GM12872 (cell line): ENCODE measurements around the gene ADCY7.

Experiments
- TF ChIP-seq, protein P1 (sequence below): IDR thresholded peaks from 3 replicates; pipeline ENCODE4 v1.5.1; 2011; ENCODE audit warnings: low read depth, mild to moderate bottlenecking, low read length, moderate library complexity; ENCODE audit not compliant: insufficient read depth

Gene ADCY7

DNA sequence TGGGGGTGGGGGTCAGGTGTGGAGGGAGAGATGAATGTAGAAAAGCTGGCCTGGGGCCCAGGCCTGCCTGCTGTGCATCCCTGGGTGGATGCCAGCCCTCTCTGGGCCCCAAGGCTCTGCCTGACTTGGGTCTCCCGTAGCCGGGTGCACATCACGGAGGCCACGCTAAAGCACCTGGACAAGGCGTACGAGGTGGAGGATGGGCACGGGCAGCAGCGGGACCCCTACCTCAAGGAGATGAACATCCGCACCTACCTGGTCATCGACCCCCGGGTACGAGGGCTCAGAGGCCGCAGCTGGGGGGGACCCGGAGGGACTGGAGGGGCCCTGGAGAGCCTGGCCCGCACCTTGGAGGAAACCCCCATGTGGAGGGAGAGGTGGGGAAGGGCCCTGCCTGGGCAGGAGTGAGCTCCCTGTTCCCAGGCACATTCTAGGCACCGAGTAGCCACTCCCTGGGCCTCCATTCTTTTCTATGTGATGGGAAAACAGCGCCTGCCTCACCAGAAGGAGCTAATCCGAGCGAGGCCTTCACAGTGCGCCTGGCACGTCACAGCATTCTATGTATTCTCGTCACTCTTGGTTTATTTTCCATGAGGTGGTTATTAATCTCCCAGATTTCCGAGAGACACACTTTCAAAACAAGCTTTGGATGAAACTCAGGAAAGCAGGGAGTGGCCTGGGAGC lies 34.7 kb downstream of the ADCY7 start:
- TF ChIP-seq, protein P1, sequence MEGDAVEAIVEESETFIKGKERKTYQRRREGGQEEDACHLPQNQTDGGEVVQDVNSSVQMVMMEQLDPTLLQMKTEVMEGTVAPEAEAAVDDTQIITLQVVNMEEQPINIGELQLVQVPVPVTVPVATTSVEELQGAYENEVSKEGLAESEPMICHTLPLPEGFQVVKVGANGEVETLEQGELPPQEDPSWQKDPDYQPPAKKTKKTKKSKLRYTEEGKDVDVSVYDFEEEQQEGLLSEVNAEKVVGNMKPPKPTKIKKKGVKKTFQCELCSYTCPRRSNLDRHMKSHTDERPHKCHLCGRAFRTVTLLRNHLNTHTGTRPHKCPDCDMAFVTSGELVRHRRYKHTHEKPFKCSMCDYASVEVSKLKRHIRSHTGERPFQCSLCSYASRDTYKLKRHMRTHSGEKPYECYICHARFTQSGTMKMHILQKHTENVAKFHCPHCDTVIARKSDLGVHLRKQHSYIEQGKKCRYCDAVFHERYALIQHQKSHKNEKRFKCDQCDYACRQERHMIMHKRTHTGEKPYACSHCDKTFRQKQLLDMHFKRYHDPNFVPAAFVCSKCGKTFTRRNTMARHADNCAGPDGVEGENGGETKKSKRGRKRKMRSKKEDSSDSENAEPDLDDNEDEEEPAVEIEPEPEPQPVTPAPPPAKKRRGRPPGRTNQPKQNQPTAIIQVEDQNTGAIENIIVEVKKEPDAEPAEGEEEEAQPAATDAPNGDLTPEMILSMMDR, result no peak

DNA sequence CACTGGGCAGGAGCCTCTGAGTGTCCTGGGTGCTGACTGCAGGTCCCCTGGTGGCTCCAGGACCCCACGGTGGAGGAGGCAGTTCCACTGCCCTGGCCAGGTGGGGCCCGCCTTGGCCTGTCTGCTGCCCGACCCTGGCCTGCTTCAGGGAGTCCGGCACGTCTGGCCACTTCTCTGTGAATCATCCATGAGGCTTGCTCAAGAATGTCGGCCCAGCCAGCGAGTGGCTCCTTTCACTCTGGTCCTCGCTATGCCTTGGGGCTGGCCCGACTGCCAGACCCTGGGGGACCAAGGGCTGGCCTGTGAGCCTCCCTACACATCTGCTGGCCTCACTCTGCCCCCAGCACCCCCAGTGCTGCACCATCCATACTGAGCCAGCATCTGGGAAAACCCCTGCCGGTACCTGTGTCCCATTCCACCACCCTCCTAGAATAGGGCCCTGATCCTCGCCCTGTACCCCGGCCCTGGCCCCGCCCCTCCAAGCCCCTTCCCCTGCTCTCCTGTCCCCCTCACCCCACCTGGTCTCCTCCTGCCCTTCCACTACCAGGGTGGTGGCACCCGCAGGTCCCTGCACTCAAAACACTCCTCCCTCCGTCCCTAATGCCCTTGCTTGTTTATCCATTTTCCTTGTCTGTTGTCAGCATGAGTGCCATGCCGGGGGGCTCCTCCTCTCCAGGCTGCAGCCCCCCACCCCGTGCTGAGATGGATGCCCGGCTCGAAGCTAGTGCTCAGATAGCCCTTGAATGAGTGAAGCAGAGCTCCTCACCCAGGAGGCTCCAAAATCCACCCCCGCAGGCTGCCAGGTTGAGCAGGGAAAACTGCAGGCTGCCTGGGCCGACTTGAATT lies 35.5 kb downstream of the ADCY7 start:
- TF ChIP-seq, protein P1, result no peak

DNA sequence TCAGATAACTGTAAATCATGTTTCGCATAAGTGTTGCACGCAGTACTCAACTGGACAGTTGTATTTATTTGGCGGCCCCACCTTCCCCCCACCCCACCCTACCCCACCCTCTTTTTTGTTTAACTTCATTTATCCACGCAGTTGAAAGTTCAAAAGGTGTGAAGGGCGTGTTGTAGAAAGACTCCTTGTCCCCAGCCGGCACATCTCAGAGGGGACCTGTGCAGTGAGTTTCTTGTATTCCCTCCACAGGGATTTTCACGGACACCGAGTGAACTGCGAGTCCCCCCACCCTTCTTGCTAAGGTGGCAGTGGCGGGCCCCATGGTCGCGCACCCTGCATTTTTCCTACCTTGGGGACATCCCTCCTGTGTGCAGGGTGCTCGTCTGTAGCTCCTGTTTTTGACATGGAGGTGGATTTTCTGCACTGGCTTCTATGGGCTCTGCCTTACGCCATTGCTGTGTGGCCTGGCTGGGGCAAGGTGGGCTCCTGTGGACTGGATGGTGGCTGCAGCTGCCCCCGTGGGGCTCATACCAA lies 36.2 kb downstream of the ADCY7 start:
- TF ChIP-seq, protein P1, result no peak

DNA sequence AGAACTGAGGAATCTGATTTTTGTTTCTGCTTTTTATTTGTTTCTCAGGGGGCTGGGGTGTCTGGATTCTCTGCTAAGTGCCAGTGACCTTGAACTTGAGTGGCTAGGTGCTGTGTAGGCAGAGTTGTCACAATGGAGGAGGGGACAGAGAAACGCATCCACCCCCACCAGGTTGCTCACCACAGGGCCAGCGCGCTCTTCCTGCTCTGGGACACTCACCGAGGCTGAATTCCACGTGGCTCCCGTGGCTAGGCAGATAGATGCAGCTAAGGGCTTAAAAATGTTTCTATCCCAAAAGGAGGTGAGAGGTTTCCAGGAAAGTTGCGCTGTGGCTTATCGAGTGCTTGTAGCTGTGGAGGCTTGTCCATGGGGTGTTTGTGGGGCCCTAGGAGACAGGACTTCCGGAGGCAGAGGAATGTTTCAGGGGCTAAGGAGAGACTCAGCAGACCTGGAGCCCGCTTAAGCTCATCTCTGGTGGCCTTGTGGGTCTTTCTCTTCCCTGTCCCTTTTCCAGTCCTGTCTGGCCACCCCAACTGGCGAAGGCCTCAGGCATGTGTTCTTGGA lies 36.8 kb downstream of the ADCY7 start:
- TF ChIP-seq, protein P1, result no peak

DNA sequence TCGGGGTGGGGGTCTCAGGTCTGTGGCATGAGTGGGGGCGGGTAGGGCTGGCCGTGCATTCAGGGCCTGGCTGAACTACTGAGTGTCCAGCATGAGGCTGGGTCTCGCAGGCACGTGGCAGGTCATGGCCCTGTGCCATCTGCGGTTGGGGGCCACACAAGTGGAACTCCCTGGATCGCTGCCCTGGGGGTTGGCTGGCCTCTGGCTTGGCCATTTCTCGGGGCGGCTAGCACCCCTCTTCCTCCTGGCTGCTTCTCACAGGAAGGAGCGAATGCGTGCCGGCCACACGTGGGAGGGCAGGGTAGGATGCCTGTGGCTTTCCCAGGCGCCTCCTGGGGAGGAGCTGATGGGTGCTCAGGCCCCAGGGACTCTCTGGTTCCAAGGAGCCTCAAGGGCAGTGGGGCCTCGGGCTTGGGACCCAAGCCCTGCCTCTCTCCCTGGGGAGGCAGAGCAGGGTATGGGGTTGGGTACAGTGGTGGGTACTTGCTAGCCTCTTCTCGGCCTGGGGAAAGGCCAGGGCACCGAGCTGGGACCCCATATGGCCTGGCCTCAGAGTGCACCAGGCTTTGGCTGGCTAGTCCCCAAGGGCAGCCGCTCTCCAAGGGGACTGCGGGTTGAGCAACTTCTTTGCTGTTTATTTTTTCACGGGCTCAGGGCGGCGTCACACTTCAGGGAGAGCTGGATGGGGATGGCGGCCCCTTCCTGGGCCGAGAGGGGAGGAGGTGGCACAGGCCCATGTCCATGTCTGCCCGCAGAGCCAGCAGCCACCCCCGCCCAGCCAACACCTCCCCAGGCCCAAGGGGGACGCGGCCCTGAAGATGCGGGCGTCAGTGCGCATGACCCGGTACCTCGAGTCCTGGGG lies 37.5 kb downstream of the ADCY7 start:
- TF ChIP-seq, protein P1, result no peak

DNA sequence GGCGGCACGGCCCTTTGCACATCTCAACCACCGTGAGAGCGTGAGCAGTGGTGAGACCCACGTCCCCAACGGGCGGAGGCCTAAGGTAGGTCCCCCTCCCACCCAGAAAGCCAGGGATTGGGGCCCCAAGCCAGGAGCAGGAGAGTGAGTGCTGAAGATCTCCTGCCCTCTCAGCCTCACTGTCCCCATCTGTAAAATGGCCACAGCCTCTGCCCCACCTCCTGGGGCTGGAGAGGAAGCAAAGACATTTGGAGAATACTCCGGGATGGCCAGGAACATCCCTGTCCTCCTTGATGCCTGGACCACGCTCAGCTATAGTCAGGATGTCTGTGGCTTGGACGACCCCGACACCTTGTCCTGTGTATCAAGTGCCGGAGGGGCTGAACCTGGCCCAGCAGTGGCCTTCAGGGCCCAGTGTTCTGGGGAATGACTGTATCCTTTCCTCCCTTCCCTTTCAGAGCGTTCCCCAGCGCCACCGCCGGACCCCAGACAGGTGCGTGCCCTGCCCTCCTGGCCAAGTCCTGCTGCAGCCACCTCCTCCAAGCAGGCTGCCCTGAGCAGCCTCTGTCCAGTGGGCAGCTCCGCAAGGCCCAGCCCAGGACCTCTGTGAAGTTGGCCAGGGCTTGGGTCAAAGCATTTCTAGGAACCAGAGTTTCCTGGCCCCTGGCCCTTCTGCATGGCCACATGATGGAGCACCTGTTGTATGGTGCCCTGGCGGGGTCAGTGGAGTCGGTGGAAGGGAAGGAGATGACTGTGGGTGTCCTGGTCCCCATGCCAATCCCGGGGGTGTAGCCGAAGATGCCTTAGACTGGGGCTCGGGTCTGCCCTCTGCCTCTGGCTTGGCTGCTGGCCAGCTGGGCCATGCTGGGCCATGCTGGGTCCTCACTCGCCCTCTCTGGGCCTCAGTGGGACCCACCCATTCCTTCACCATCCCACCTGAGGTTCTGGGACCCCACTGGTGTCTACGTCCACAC lies 38.4 kb downstream of the ADCY7 start:
- TF ChIP-seq, protein P1, result no peak
